Ramos (cell line): Measurements from ENCODE around the gene DBH.

Experiments used
- in situ Hi-C: fragments of 300-500 bp; cut with MboI; formaldehyde crosslinking; loops from one replicate; pipeline ENCODE4 v1.14.3; 2022; ENCODE audit warnings: low sequenced_read_pairs; ENCODE audit not compliant: unreplicated experiment

The DBH gene

GRCh38 chr9:133693116-133693515 lies 57.0 kb downstream of the DBH start:
- in situ Hi-C loops = no loop called here

- in situ Hi-C loops = no loop called here
These were observed 57.8 kb downstream of the DBH start for GRCh38 chr9:133693703-133694529.

- in situ Hi-C loops = no loop called here
These were observed 58.5 kb downstream of the DBH start for GRCh38 chr9:133694686-133695085.

- in situ Hi-C loops = no loop called here
These were observed 59.9 kb downstream of the DBH start for GRCh38 chr9:133696071-133696472.

GRCh38 chr9:133699546-133699945 lies 63.4 kb downstream of the DBH start:
- in situ Hi-C loops = no loop called here

- in situ Hi-C loops = no loop called here
These were observed 64.7 kb downstream of the DBH start for GRCh38 chr9:133700819-133701320.

- in situ Hi-C loops = no loop called here
These were observed 65.3 kb downstream of the DBH start for GRCh38 chr9:133701321-133701980.

- in situ Hi-C loops = no loop called here
These were observed 66.0 kb downstream of the DBH start for GRCh38 chr9:133701981-133702797.

GRCh38 chr9:133702798-133703590 lies 66.8 kb downstream of the DBH start:
- in situ Hi-C loops = no loop called here

- in situ Hi-C loops = no loop called here
These were observed 67.6 kb downstream of the DBH start for GRCh38 chr9:133703591-133704399.

GRCh38 chr9:133704711-133705181 lies 68.6 kb downstream of the DBH start:
- in situ Hi-C loops = loop anchor here (5.0 kb wide), 1 partner anchor 117 kb away; no protein-coding TSS in a partner anchor

GRCh38 chr9:133705576-133705975 lies 69.4 kb downstream of the DBH start:
- in situ Hi-C loops = loop anchor here (5.0 kb wide), 1 partner anchor 118 kb away; no protein-coding TSS in a partner anchor

- in situ Hi-C loops = loop anchor here (5.0 kb wide), 1 partner anchor 119 kb away; no protein-coding TSS in a partner anchor
These were observed 70.3 kb downstream of the DBH start for GRCh38 chr9:133706307-133707050.

GRCh38 chr9:133707065-133707762 lies 71.1 kb downstream of the DBH start:
- in situ Hi-C loops = loop anchor here (5.0 kb wide), 1 partner anchor 120 kb away; no protein-coding TSS in a partner anchor

- in situ Hi-C loops = loop anchor here (5.0 kb wide), 1 partner anchor 121 kb away; no protein-coding TSS in a partner anchor
These were observed 71.6 kb downstream of the DBH start for GRCh38 chr9:133707763-133708245.

GRCh38 chr9:133708246-133709014 lies 72.3 kb downstream of the DBH start:
- in situ Hi-C loops = loop anchor here (5.0 kb wide), 1 partner anchor 121 kb away; no protein-coding TSS in a partner anchor
